Epidermal melanocyte (primary cell): ENCODE results near the gene MATN3.
A peak's percentile ranks its signal among the peaks of the same experiment; 100 is the strongest.
"Not testable (repeated sequence)": the region's sequence is repeated elsewhere in the genome, so short reads cannot be mapped to it uniquely, and the experiment has no call there.

ENCODE experiments used
- DNase-seq: peaks from one replicate; pipeline ENCODE4 v3.0.0; 2011; ENCODE audit warnings: low spot score; ENCODE audit not compliant: insufficient read length

Gene MATN3

GRCh38 chr2:20012282-20013125 is at the start of gene MATN3:
Gene MATN3 (minus strand): TSS chr2:20012668. CDS start chr2:20012631, 37 bp downstream.
- DNase-seq: no peak

- DNase-seq: no peak
Measured at GRCh38 chr2:20061940-20062339, 49.5 kb upstream of the MATN3 start.

GRCh38 chr2:20061476-20061875 is 49.0 kb upstream of the MATN3 start:
- no peak for DNase-seq

GRCh38 chr2:20060106-20060505 is 47.6 kb upstream of the MATN3 start:
- DNase-seq: no peak

- no peak for DNase-seq
Measured at GRCh38 chr2:20057268-20057667, 44.8 kb upstream of the MATN3 start.

GRCh38 chr2:20054931-20055330 is 42.5 kb upstream of the MATN3 start:
- no peak for DNase-seq

- DNase-seq: no peak
Measured at GRCh38 chr2:20054119-20054518, 41.7 kb upstream of the MATN3 start.

GRCh38 chr2:20052861-20053281 is 40.4 kb upstream of the MATN3 start:
- DNase-seq: peak; percentile 39

- DNase-seq: no peak
Measured at GRCh38 chr2:20052229-20052851, 39.9 kb upstream of the MATN3 start.

GRCh38 chr2:20051532-20052228 is 39.2 kb upstream of the MATN3 start, which contains the start of gene LAPTM4A:
Gene LAPTM4A (minus strand): TSS chr2:20051628. CDS start chr2:20051520, 108 bp downstream.
- DNase-seq: peak; percentile 84

- DNase-seq: no peak
Measured at GRCh38 chr2:20050646-20051531, 38.4 kb upstream of the MATN3 start.

- DNase-seq: no peak
Measured at GRCh38 chr2:20050104-20050645, 37.7 kb upstream of the MATN3 start.

GRCh38 chr2:20049637-20050036 is 37.2 kb upstream of the MATN3 start:
- DNase-seq: no peak

GRCh38 chr2:20048488-20049448 is 36.3 kb upstream of the MATN3 start:
- no peak for DNase-seq

GRCh38 chr2:20045712-20046292 is 33.3 kb upstream of the MATN3 start:
- DNase-seq: not testable (repeated sequence)

- no peak for DNase-seq
Measured at GRCh38 chr2:20044778-20045177, 32.3 kb upstream of the MATN3 start.

- DNase-seq: no peak
Measured at GRCh38 chr2:20042531-20042930, 30.1 kb upstream of the MATN3 start.

- no peak for DNase-seq
Measured at GRCh38 chr2:20040489-20041172, 28.2 kb upstream of the MATN3 start.

GRCh38 chr2:20037660-20038059 is 25.2 kb upstream of the MATN3 start:
- no peak for DNase-seq
